Muscle layer of duodenum (tissue), 2 donors: Measurements from ENCODE around the gene FGD6.
"Not testable (repeated sequence)": the region's sequence is repeated elsewhere in the genome, so short reads cannot be mapped to it uniquely, and the experiment has no call there.

Experiments used
- H3K27ac ChIP-seq: one replicate; pipeline ENCODE4 v1.7.0; 2013; ENCODE audit warnings: mild to moderate bottlenecking, low read length
- H3K27me3 ChIP-seq: one replicate; pipeline ENCODE4 v1.7.0; 2013; ENCODE audit warnings: low read depth, mild to moderate bottlenecking, control low read depth, low read length
- H3K36me3 ChIP-seq, 2 donors: one replicate each; pipeline ENCODE4 v1.7.0; 2013; ENCODE audit warnings: low read length in 2 of 2, control low read depth in 1 of 2, mild to moderate bottlenecking in 1 of 2; ENCODE audit not compliant: insufficient read depth in 2 of 2, control insufficient read depth in 1 of 2
- H3K4me1 ChIP-seq, 2 donors: one replicate each; pipeline ENCODE4 v1.7.0; 2013; ENCODE audit warnings: low read length in 2 of 2, mild to moderate bottlenecking in 2 of 2, control low read depth in 1 of 2, moderate library complexity in 1 of 2; ENCODE audit not compliant: insufficient read depth in 2 of 2, control insufficient read depth in 1 of 2
- H3K4me3 ChIP-seq, 2 donors: one replicate each; pipeline ENCODE4 v1.7.0; 2013; ENCODE audit warnings: low read length in 2 of 2, low read depth in 1 of 2, mild to moderate bottlenecking in 1 of 2
- H3K9me3 ChIP-seq, 2 donors: one replicate each; pipeline ENCODE4 v1.7.0; 2013; ENCODE audit warnings: low read length in 2 of 2, control low read depth in 1 of 2, mild to moderate bottlenecking in 1 of 2; ENCODE audit not compliant: control insufficient read depth in 1 of 2
- donor health status: healthy.

The FGD6 gene

GRCh38 chr12:95248095-95248494 lies 30.8 kb upstream of the FGD6 start:
- H3K27ac ChIP-seq = no peak overlapping the region
- H3K4me3 ChIP-seq = no peak overlapping the region
- H3K9me3 ChIP-seq = no peaks in the 10 kb centered on the region
- peaks cover 0 to 8% of the 10 kb centered on the region in 2 donors for H3K36me3 ChIP-seq
- H3K4me1 ChIP-seq = peaks cover 0 to 28% of the 10 kb centered on the region in 2 donors
- H3K27me3 ChIP-seq = no peaks in the 10 kb centered on the region

GRCh38 chr12:95244350-95244749 lies 27.1 kb upstream of the FGD6 start:
- H3K27me3 ChIP-seq = no peaks in the 10 kb centered on the region
- peaks cover 0 to 23% of the 10 kb centered on the region in 2 donors for H3K4me1 ChIP-seq
- H3K27ac ChIP-seq = no peak overlapping the region
- H3K4me3 ChIP-seq = no peak overlapping the region
- H3K36me3 ChIP-seq = no peaks in the 10 kb centered on the region
- no peaks in the 10 kb centered on the region for H3K9me3 ChIP-seq

GRCh38 chr12:95243497-95244183 lies 26.4 kb upstream of the FGD6 start:
- Histone ChIP-seq H3K36me3 (no peaks in the 10 kb centered on the region), H3K27me3 (no peaks in the 10 kb centered on the region), H3K9me3 (no peaks in the 10 kb centered on the region), H3K4me3 (no peak overlapping the region), H3K27ac (no peak overlapping the region), H3K4me1 (peaks cover 0 to 21% of the 10 kb centered on the region in 2 donors)

GRCh38 chr12:95241761-95242506 lies 24.7 kb upstream of the FGD6 start:
- no peaks in the 10 kb centered on the region for H3K36me3 ChIP-seq
- H3K4me1 ChIP-seq = peaks cover 0 to 25% of the 10 kb centered on the region in 2 donors
- H3K4me3 ChIP-seq = no peak overlapping the region
- H3K27ac ChIP-seq = no peak overlapping the region
- H3K9me3 ChIP-seq = no peaks in the 10 kb centered on the region
- no peaks in the 10 kb centered on the region for H3K27me3 ChIP-seq

GRCh38 chr12:95241138-95241537 lies 23.9 kb upstream of the FGD6 start:
- H3K9me3 ChIP-seq, H3K36me3 ChIP-seq, H3K27ac ChIP-seq, H3K4me3 ChIP-seq, H3K27me3 ChIP-seq: not testable (repeated sequence)
- peaks cover 0 to 17% of the 10 kb centered on the region in 2 donors for H3K4me1 ChIP-seq

- Histone ChIP-seq H3K27ac (no peak overlapping the region), H3K27me3 (no peaks in the 10 kb centered on the region), H3K4me3 (no peak overlapping the region), H3K4me1 (peaks cover 0 to 14% of the 10 kb centered on the region in 2 donors), H3K9me3 (no peaks in the 10 kb centered on the region), H3K36me3 (no peaks in the 10 kb centered on the region)
Observed at GRCh38 chr12:95240556-95240955, 23.3 kb upstream of the FGD6 start.

GRCh38 chr12:95239835-95240234 lies 22.6 kb upstream of the FGD6 start:
- H3K27ac ChIP-seq, H3K36me3 ChIP-seq, H3K4me3 ChIP-seq, H3K27me3 ChIP-seq, H3K9me3 ChIP-seq: not testable (repeated sequence)
- peaks cover 0 to 14% of the 10 kb centered on the region in 2 donors for H3K4me1 ChIP-seq

GRCh38 chr12:95239216-95239615 lies 21.9 kb upstream of the FGD6 start:
- no peaks in the 10 kb centered on the region for H3K27me3 ChIP-seq
- H3K9me3 ChIP-seq = no peaks in the 10 kb centered on the region
- H3K4me1 ChIP-seq = peaks cover 0 to 14% of the 10 kb centered on the region in 2 donors
- no peaks in the 10 kb centered on the region for H3K36me3 ChIP-seq
- H3K27ac ChIP-seq = no peak overlapping the region
- H3K4me3 ChIP-seq = no peak overlapping the region

- no peaks in the 10 kb centered on the region for H3K27me3 ChIP-seq
- no peak overlapping the region for H3K4me3 ChIP-seq
- peaks cover 0 to 14% of the 10 kb centered on the region in 2 donors for H3K4me1 ChIP-seq
- no peaks in the 10 kb centered on the region for H3K9me3 ChIP-seq
- H3K27ac ChIP-seq = no peak overlapping the region
- H3K36me3 ChIP-seq = no peaks in the 10 kb centered on the region
Observed at GRCh38 chr12:95238150-95238549, 20.9 kb upstream of the FGD6 start.

GRCh38 chr12:95237315-95237714 lies 20.0 kb upstream of the FGD6 start:
- Histone ChIP-seq H3K4me1 (peaks cover 0 to 17% of the 10 kb centered on the region in 2 donors), H3K4me3 (no peak overlapping the region), H3K27ac (no peak overlapping the region), H3K9me3 (no peaks in the 10 kb centered on the region), H3K27me3 (no peaks in the 10 kb centered on the region), H3K36me3 (no peaks in the 10 kb centered on the region)

GRCh38 chr12:95235621-95236020 lies 18.4 kb upstream of the FGD6 start:
- not testable (repeated sequence) for H3K27ac ChIP-seq, H3K9me3 ChIP-seq, H3K4me3 ChIP-seq, H3K27me3 ChIP-seq, H3K36me3 ChIP-seq
- peaks cover 8 to 24% of the 10 kb centered on the region in 2 donors for H3K4me1 ChIP-seq
